ENCODE measurements around the gene ZMYM4. TPM values are rescaled to one million over a fixed set of nuclear protein-coding genes. Genes with fewer than 3 reads are reported as not detected.

Gene ZMYM4
- total and polyA plus RNA-seq, 11 donors = 8.0 to 44.3 (median 32.2) TPM

- Histone ChIP-seq H3K27me3 (no peaks in the 10 kb centered on the region), H3K4me1 (peaks cover 0 to 40% (median 23%) of the 10 kb centered on the region in 12 donors), H3K4me3 (no peak overlapping the region), H3K36me3 (peaks cover 0 to 7% (median 0%) of the 10 kb centered on the region in 9 donors), H3K27ac (no peak overlapping the region), H3K9me3 (peaks cover 0 to 4% (median 0%) of the 10 kb centered on the region in 12 donors)
- TF ChIP-seq, protein P1, sequence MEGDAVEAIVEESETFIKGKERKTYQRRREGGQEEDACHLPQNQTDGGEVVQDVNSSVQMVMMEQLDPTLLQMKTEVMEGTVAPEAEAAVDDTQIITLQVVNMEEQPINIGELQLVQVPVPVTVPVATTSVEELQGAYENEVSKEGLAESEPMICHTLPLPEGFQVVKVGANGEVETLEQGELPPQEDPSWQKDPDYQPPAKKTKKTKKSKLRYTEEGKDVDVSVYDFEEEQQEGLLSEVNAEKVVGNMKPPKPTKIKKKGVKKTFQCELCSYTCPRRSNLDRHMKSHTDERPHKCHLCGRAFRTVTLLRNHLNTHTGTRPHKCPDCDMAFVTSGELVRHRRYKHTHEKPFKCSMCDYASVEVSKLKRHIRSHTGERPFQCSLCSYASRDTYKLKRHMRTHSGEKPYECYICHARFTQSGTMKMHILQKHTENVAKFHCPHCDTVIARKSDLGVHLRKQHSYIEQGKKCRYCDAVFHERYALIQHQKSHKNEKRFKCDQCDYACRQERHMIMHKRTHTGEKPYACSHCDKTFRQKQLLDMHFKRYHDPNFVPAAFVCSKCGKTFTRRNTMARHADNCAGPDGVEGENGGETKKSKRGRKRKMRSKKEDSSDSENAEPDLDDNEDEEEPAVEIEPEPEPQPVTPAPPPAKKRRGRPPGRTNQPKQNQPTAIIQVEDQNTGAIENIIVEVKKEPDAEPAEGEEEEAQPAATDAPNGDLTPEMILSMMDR (IDR thresholded peaks at IDR 0.05) = no peak
- no peak for TF ChIP-seq POLR2A (IDR thresholded peaks at IDR 0.05)
- ATAC-seq (no peak), DNase-seq (no peak)
- intact Hi-C loops (cut with DNase I) = no loop called here
- 87 to 95% (median 92%) methylated on average over 4 of the region's 4 CpGs for WGBS, 4 donors
Measured at GRCh38 chr1:35274197-35274596, 5.7 kb downstream of the ZMYM4 start.

- no peak for TF ChIP-seq POLR2A (IDR thresholded peaks at IDR 0.05)
- TF ChIP-seq, protein P1 (IDR thresholded peaks at IDR 0.05) = no peak
- 68 to 81% (median 77%) methylated on average over 6 of the region's 6 CpGs for WGBS, 4 donors
Measured at GRCh38 chr1:35278886-35279554, 10.5 kb downstream of the ZMYM4 start.

DNA sequence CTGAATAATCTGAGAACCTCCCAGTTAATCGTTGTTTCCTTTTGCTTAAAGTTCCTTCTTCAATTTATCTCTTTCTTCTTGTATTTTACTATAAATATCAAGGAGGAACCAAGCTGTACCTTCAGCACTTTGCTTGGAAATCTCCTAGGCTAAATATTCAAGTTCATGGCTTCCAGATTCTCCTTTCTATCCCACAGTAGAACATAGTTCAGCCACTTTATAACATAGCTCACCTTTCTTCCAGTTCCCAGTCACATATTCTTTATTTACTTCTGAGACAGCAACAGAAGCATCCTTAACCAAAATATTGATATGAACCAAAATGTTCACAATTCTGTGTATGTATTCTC is 11.0 kb downstream of the ZMYM4 start:
- peaks cover 0 to 14% (median 0%) of the 10 kb centered on the region in 9 donors for H3K36me3 ChIP-seq
- H3K27me3 ChIP-seq = no peaks in the 10 kb centered on the region
- ATAC-seq = no peak
- no peak overlapping the region for H3K27ac ChIP-seq
- 73 to 88% (median 84%) methylated on average over 1 of the region's 1 CpG for WGBS, 4 donors
- DNase-seq = no peak
- H3K4me3 ChIP-seq = no peak overlapping the region
- peaks cover 0 to 20% (median 8%) of the 10 kb centered on the region in 12 donors for H3K4me1 ChIP-seq
- peaks cover 0 to 29% (median 10%) of the 10 kb centered on the region in 12 donors for H3K9me3 ChIP-seq
- intact Hi-C loops (cut with DNase I) = no loop called here
- no peak for TF ChIP-seq POLR2A (IDR thresholded peaks at IDR 0.05)

More at GRCh38 chr1:35278886-35279554, 10.5 kb downstream of the ZMYM4 start:
- no peaks in the 10 kb centered on the region for H3K27me3 ChIP-seq
- no peak for DNase-seq
- intact Hi-C loops (cut with DNase I) = no loop called here
- peaks cover 0 to 24% (median 9%) of the 10 kb centered on the region in 12 donors for H3K9me3 ChIP-seq
- no peak overlapping the region for H3K4me3 ChIP-seq
- H3K27ac ChIP-seq = no peak overlapping the region
- H3K4me1 ChIP-seq = peaks cover 0 to 20% (median 8%) of the 10 kb centered on the region in 12 donors
- H3K36me3 ChIP-seq = peaks cover 0 to 11% (median 0%) of the 10 kb centered on the region in 9 donors
- ATAC-seq = no peak

GRCh38 chr1:35280006-35280405 is 11.5 kb downstream of the ZMYM4 start:
- Histone ChIP-seq H3K9me3 (peaks cover 0 to 34% (median 10%) of the 10 kb centered on the region in 12 donors), H3K27ac (no peak overlapping the region), H3K36me3 (peaks cover 0 to 17% (median 0%) of the 10 kb centered on the region in 9 donors), H3K27me3 (no peaks in the 10 kb centered on the region), H3K4me3 (no peak overlapping the region), H3K4me1 (peaks cover 0 to 20% (median 8%) of the 10 kb centered on the region in 12 donors)
- DNase-seq (no peak), ATAC-seq (no peak)
- intact Hi-C loops (cut with DNase I) = no loop called here
- TF ChIP-seq POLR2A (IDR thresholded peaks at IDR 0.05) = no peak
- TF ChIP-seq, protein P1 (IDR thresholded peaks at IDR 0.05) = no peak
- WGBS, 4 donors = 97 to 100% (median 99%) methylated on average over 1 of the region's 1 CpG
